ENCODE results near the gene STK17A.

Gene STK17A

DNA sequence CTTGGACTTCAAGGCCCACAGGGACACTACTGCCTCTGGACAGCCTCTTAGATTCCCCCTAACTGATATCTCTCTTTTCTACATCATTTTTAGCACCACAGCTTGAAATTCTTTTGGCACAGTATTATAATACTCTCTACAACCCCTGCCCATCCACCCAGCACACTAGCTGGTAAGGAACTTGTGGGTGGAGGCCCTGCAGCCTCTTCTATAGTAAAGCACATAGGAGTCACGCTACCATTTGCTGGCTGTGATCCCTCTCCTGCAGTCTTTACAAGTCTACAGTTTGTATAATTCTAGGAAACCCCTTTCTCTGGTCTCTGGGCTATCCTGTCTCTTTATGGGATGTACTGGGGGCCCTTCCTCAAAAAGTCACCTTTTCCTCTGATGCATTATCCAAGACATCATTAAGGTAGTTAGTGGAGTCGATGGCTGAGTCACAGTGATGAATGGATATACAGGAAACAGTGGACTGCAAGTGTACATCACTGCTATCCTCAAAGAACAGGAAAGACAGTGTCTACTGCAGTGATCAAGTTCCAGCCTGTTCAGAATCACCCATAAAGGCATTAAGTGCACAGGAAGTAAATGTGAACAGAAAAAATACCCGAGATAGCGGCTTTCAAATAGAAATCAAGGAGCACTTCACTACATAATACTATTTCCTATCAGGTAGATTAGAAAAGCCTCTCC is 54.4 kb downstream of the STK17A start:
- DNase-seq, result no peak

DNA sequence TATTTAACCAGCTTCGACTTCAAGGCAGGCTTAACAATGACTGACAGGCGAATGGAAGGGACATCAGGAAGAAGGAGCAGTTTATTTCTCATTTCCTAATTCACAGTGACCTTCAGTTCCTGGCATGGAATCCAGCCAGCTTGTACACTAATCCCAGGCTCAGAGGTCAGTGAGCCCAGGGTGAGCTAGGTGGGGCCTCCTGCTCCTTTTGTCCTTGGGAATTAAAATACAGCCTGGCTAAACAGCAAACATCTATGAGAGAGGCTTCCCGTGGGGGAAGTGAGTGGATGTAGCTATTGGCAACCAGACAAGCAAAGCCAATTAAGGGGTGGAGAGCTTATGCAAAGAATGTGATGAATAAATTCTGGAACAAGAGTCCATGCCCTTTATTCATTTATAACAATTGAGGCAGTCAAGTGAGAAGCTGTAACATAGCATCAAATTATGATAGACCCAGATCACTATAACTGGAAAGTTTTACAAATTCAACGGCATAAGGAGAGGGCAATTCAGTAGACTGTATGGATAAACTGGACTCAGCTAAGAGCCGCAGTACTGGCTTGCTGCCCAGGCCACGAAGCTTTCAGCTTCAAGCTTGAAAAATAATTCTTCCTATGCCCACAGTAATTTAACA is 57.1 kb downstream of the STK17A start:
- no peak for DNase-seq

DNA sequence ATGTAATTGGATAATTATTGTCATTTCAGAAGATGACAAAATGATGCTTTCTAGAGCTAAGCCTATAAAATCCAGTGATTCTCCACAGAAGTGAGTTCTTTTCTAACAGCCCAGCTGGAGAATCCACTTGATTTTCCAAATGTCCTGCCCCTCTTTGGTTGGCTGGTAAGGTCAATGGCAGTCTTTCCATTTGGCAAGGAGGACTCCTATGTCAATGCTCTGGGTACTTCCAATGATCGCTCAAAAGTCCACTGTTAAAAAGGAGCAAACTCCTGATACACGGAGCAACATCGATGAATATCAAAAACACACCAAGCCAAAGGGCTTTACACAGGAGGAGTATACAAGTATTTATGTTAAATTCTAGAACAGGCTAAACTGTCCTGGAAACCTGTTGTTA is 57.8 kb downstream of the STK17A start:
- DNase-seq, result no peak

DNA sequence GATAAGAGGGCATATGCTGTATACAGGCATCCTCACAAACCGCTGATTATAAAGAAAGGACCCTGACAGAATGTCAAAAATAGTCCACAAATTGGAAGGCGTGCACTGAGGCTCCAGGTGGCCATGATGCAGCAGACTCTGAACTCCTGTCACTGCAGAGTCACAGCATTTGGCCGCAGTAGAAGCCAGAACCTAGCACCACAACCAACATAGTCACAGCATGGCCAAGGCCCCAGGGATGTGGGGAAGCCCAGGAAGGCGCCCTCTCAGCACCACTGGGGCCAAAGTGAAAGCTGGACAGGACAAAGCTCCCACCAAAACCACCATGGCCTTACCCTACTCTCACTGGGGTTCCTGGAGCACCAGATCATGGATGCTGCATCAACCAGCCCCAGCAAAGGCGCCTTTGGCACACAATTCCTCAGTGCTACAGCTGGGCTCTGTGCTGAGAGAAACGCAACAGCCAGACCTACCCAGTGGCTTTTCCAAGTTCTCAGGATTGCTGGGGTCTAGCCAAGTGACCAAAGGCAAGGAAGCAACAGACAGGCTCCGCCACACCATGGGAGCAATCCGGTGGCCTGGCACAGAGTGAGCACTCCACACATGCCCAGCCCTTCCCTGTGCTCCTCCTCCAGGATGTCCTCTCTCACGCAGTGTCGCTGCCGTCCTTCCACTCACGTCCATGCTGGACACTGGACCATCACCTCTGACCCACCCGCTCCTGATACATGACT is 60.2 kb downstream of the STK17A start:
- no peak for DNase-seq

DNA sequence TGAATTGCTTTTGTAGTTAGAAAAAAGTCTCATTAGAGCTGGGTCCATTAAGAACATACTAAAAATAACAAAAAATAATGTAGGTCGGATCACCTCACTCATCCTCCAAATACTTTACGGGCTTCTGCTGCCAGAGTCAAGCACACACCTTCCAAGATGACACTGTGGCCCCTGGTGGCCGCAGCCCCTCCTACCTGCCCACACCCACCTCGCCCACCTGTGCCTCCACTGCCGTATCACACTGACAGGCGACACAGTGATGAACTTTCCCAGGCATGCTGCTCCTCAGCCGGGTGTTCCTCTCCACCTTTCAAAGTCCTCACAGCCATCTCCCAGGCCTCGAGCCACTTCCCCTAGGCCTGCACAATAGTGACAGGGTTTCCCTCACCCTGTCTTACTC is 60.9 kb downstream of the STK17A start:
- no peak for DNase-seq

DNA sequence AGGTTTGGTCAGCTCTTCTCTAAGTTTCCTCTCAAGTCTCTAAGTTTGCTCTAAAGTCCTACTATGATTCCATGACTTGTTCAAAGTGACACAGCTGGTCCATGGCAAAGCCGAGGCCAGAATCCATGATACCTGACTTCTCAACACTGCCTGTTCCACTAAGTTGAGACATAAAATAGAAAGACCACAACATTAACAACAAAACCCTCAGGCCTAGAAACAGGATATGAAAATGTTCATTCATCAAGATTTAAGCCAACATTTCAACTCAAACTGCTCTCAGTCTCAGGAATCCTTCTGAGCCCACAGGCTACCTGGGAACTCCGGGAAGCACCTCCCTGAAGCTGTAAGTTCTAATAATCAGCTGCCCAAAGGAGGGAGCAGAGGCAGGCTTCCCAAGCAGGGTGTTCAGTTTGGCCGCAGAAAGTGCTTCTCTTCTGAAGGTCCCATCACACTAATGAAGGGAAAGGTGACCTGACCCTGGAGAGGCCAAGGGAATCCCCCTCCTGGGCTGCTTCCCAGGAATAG is 62.9 kb downstream of the STK17A start:
- DNase-seq, result no peak

DNA sequence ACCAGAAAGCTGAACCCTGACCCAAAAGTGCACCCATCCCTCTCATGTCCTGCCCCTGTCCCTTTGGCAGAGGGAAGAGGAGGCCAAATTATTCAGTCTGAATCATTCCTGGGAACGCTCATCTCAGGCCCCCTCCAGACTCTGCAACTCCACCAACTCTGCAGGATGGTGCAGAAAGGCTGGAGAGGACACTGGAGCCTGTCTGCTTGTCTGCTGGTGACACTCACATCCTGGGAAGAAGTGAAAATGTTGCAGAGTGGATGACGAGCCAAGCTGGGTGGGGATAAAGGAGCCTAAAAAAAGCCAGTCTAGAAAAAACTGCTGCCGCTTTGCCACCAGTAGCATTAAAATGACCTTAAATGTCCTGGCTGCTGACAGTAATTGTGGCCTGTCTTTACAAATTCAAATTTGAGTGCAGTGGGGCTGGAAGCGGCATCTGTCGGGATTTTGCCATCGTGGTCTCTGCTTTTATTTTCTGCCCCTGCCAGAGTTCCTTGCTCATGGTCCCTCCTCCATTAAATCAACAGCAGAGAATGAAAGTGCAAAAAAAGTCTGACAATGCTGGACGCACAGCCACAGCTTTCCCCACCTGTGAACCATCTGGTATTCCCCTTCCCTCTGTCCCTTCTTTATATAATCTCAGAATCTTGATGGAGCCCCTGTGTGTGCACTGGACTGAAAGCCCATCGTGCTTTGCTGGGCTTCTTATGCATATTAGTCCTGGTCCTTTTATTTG is 63.9 kb downstream of the STK17A start:
- DNase-seq, result no peak

DNA sequence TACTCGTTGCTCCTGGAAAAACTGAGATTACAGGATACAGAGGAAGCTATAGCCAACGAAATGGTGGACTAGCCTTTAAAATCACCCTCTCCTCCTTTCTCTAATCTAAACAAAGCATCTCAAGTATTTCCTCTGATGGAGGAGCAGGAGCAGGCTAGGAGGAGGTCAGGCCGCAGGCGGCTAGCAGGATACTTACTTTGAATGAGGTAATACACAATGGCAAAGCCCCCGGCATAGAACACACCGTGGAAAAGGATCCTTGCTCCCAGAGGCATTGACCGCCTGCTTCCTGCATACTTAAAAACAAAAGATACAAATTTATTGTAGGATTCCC is 64.4 kb downstream of the STK17A start:
- DNase-seq, result no peak

DNA sequence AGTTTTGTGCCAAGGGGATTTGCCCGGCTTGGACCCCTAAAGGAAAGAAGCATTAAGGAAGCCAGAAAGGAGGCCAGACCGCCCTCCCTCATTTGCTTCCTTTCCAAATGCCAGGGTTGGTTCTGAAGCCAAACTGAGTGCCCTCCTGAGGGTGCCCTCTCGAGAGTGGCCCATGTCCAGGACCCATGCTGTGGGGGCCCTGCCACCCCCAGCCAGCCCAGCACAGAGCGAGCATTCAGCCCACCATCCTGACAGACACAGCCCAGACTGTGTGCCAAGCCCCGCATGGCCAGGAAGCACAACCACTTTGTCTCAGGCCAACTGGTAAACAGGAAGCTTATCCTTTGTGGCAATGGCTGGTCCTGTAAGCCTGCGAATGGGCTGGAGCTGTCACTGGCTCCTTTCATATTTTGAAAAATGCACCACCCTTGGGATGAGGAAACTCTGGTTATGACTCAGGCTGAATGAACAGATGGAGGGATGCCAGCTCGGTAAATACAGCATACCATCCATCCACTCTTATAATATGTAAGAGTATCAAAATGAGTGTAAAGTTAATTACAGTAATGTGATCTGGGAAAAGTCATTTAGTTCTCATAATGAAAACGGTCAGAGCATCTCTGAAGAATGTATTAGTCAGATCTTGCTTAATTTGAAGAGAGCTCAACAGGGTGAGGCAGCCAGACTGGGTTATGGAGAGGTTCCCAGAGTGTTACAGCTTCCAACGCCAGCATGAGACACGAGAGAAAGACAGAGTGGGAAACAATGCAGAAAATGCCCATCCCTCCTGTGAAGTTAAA is 65.0 kb downstream of the STK17A start:
- DNase-seq, result peak; percentile 39

DNA sequence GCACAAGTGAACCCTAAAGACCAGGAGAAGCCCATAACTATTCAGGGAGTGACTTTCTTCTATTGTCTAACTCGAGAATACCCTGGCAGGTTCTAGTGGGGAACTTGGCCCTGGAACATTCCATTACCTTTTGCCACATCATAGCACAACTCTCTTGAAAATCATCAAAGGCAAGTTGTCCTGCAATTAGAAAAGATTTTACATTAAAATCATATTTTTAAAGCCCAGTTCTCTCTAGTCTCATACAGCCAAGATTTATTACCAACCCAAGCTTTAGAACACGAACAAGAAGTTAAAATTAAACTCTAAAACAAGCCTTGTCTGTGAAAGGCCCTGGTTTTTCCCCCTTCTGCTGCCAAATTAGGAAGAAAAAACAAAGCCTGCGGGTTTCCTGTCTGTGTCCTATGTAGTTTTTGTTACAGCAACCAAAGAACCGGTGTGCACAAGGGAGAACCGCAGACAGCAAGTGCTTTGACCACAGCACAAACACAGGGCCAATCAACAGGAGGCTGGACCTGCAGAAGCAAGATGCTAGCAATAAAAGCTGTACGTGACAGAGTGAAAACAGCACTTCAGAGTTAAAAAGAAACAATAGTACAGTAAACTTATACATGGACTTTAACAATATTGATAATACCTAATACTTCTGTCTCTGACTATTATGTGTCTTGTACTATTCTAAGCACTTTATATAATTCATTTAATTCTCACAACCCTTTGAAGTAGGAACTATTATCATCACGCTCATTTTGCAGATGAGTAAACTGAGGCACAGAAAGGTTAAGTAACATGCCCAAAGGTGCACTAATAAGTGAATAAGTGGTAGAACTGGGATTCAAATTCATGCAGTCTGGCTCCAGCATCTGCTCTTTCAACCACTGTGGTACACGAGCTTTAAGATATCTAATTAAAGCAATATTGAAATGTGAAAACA is 65.8 kb downstream of the STK17A start:
- DNase-seq, result peak; percentile 81

DNA sequence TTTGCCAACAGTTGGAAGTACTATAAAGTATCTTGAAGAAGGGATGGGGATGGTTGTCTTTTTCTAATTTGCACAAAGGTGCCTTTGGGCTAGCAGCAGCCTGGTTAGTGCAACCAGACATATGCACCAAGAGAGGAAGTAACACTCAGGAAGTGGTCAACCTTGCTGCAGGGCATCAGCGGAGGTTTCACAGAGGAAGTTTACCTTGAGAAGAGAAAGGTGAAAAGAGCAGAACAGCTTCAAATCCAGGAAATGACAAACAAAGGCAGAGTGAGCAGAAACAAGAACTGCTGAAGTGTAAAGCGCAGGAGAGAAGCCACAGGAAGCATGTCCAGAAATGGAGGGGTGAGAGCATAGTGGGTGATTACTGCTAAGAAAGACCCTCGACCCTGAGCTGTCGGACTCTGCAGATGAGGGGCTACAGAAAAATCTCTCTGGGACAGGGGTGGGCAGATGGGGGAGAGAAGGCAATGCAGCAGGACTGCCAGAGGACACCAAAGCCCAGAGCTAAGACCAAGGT is 66.9 kb downstream of the STK17A start:
- DNase-seq, result peak; percentile 82

DNA sequence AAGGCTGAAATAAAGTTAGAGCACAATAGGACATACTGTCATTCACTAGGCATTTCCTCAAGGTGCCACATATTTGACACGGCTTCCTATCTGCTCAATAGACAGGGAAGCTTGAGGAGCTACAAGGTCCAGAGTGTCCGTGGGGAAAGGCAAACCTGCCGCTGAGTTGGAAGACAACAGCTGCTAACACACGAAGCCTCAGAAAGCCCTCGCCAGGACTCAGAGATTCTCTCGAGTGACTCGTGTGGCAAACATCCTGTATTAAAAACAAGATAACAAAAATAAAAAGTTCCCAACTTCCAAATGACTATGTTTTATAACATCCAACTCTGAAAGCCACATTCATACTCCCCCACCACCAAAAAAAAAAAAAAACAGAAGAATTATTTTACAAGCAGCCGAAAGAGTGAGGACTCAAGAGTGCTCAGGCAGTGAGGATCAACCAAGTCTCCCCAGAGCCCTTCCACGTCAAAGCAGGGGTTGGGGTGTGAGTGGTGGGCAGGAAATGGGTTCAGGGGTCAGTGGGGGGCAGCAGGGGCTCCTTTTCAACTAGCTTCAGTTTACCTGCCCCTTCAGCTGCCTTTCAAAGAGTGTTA is 67.6 kb downstream of the STK17A start:
- no peak for DNase-seq

DNA sequence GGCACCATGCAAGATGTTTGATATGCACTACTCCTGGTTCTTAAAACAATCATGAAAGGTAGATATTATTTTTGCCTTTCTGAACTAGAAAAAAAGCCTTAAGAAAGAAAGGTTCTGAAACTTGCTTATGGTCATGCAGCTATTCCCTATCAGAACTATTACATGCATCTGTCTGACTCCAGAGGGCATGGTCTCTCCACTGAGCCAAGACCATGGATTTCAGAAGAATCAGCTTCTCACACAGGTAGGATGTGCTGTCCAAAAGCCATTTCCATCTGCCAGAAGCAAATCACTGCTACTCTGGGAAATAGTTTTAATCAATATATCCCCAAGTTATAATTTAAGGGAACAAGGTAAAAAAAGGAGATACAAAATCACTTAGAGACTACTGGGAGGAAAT is 69.5 kb downstream of the STK17A start:
- no peak for DNase-seq

DNA sequence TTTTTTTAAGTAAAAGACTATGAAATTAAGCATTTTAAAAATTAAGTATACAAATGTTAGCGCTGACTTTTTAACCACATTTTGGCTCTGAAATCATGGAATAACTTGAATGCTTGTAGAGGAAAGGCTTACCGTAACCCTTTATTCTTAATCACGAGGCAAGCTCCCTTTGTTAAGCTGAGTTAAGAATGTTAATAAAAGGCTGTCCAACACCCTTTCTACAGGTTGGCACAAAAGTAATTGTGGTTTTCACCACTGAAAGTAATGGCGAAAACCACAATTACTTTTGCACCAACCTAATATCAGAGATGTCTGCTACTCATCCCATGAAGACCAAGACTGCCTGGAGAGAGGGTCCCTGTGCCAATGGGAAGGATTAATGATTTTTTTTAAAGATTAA is 70.6 kb downstream of the STK17A start:
- no peak for DNase-seq

DNA sequence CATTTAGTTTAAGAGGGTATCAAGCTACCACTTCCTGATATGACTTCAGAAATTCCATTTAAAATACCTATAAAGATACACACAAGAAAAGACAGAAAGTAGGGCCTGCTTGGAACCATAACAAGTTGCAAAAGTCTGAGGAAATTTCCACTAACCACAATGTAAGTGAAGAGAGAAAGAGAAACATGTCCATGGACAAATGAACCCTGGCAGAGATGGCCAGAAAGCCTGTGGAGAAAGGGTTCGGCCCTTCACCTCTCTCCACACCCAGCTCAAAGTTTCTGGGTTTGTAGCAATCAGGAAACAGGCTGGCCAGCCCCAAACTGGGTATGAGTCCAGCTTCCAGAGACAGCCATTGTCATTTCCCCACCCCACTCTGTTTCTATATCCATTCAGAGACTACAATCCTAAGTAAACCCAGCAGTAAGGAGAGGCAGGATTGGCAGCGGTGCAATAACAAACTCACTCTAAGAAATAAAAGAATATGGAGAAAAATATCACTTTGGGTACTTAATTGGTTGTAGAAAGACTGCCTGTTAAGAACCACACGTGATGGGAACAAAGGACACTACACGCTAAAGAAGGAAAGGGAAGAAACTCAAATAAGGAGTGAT is 71.1 kb downstream of the STK17A start:
- peak; percentile 9 for DNase-seq

DNA sequence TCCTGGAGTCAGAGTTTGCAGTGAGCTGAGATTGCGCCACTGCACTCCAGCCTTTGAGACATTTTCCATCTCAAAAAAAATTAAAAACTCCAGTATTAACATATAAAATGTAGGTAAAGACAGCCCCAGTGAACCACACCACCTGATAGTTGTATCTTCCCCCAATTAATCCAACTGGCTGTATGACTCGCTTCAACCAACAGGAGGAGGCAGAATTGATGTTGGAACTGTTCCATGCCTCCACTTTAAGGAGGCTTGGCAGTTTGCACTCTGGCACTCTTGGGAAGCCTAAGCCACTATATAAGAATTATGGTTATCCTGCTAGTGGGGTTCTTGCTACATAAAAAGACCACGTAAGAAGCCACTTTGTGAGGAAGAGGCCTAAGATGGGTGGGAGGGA is 72.7 kb downstream of the STK17A start:
- no peak for DNase-seq

DNA sequence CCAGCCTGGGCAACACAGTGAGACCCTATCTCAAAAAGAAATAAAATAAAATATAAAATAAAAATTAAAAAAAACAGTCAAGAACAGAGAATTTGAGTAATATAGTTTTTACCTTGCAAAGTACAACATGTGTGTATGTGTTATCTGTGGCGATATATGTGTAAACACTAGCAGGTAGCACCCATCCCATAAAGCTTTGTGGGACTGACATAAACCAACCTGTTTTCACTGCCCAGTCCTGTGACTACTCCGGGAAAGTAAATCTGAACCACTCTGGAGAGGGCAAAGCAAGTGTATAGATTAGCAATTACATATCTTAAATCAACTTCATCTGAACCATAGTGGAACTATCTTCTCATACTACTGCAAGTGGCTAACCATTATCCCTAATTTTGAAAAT is 74.1 kb downstream of the STK17A start:
- no peak for DNase-seq

DNA sequence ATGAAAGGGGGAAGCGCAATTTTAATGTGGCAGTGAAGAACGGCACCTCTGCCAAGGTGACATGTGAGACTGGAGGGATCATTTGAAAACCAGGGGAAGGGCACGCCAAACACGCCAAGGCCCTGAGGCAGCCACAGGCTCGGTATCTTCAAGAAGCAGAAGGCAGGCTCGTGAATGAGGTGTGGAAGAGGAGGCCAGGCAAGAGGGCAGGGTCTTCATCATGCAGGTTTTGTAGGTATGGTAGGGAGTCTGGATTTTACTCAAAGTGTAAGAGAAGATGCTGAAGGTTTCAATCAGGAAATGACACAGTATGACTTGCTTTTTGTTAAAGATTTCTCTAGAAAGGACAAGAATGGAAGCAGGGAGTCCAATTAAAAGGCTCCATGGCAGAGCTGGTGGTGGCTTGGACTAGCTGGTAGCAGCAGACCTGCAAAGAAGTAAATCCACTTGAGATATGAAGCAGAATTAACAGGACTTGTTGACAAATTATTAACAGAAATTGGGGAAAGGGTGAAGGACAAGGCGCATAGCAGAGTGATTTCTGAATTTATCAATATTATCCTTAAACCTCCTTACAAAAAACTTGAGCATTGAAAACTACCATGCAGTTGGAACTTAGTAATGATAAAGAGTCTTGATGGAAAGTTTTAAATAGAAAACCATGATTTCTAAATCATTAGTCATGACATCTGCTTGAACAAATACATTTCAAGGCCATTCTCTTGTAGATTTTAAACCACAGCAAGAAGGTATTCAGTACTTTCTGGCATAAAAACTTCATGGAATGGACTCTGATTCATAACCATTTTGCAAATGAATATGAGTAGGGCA is 76.0 kb downstream of the STK17A start:
- no peak for DNase-seq

DNA sequence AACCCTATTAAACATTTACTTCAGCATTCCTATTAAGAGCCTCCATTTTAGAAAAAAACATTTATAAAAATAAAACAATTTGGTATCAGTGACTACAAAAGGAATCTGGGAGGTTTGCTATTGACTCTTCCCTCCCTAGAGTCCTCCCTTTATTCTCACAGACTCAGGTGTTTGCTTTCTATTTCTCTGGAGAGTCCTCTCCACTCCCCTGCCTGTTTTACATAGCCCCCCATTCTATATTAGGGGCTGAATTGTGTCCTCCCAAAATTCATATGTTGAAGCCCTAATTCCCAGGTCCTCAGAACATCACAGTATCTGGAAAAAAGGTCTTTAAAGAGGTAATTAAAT is 76.6 kb downstream of the STK17A start:
- DNase-seq, result no peak

DNA sequence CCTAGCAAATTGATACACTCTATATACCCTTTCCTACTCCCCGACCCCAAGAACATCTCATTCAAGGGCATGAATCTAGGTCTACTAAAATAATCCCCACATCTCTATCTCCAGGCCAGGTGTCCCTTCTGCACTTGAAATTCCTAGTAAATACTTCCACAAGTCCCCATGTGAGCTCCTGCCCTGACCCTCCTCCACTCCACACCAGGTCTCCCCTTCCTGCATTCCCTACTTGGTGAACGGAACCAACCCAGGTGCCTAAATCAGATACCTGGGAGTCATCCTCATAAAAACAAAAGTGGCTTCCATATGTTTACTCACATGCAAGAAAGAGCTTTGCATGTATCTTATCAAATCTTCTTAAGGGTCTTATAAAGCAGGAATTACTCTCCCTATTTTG is 77.2 kb downstream of the STK17A start:
- DNase-seq, result no peak

Measured in GF-D8 (cell line).